Measurements from ENCODE around the gene FBXL13. TPM values are rescaled to one million over a fixed set of nuclear protein-coding genes. Genes with fewer than 3 reads are reported as not detected.

The FBXL13 gene
- total and polyA plus RNA-seq, 2 experiments from 2014 or later, result 1.2 to 2.5 TPM

DNA sequence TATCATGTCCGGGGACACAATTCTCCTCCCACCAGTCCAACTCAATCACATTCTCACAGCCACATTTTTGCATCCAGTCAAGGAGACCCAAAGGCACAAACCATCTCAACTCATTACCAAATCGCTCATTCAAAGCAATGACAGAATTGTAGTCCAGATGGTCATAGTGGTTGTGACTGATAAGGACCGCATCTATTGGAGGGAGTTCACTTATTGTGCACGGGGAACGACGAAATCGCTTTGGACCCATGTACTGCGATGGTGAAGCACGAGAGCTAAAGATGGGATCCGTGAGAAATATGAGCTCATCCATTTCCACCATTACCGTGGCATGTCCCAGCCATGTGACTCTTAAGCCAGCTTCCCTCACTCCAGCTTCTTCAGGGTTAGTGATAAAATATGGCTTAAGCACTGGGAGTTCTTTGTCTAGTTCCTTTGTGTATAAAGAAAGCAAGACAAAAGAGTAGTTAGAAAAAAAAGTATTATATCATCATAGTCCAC lies 45.2 kb upstream of the FBXL13 start:
- Histone ChIP-seq H3F3A (replicated peaks; ENCODE audit: low read depth) (no peaks in the 10 kb centered on the region), H3K36me3 (ENCODE audit: insufficient read depth) (no peaks in the 10 kb centered on the region), H3K27ac (ENCODE audit: low read depth) (no peak overlapping the region), H3K4me3 (no peak overlapping the region), H3K9me2 (ENCODE audit: insufficient read depth) (no peaks in the 10 kb centered on the region), H3K4me2 (no peak overlapping the region), H2AFZ (no peak overlapping the region), H3K27me3 (ENCODE audit: insufficient read depth) (no peaks in the 10 kb centered on the region), H3K79me2 (replicated peaks; ENCODE audit: insufficient read depth) (no peaks in the 10 kb centered on the region), H4K20me1 (replicated peaks; ENCODE audit: insufficient read depth) (peaks cover 8% of the 10 kb centered on the region; the same call in 1 of the 2 replicates), H3K4me1 (ENCODE audit: insufficient read depth) (no peaks in the 10 kb centered on the region)
- no peak for DNase-seq (ENCODE audit: low spot score)
- ATAC-seq, result no peak
- H3K36me3 Mint-ChIP-seq (ENCODE audit: low read depth), result peaks cover 6% of the 10 kb centered on the region; the same call in 1 of the 3 replicates
- H3K27me3 Mint-ChIP-seq (ENCODE audit: insufficient read depth, low read depth, poor library complexity), result no peaks in the 10 kb centered on the region
- H3K9me3 Mint-ChIP-seq, result no peaks in the 10 kb centered on the region
- H3K4me3 Mint-ChIP-seq, result no peak overlapping the region
- H3K4me1 Mint-ChIP-seq, result no peaks in the 10 kb centered on the region
- H3K27ac Mint-ChIP-seq, result no peak overlapping the region
- TF ChIP-seq EZH2phosphoT487 (IDR thresholded peaks at IDR 0.05; ENCODE audit: unreplicated experiment), result no peak

DNA sequence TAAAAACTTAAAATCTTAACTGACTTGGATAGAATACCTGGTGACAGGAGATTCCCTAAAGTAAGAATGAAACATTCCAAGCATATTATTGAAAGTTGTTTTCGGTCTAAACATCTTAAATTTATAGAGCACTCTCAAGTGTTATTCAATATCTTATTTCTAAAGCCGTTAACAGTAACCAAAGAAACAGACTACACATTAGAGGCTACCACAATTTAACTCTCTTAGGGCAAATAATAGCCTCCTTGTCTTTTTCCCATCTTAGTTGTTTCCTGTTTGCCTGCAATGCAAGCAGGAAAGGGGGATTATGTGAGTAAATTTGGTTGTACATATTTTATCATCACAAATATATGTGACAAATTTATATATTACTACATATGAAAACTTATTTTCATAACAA lies 42.9 kb upstream of the FBXL13 start:
- Mint-ChIP-seq H3K9me3 (no peaks in the 10 kb centered on the region), H3K27ac (no peak overlapping the region), H3K36me3 (ENCODE audit: low read depth) (peaks cover 18% of the 10 kb centered on the region), H3K4me3 (no peak overlapping the region), H3K4me1 (no peaks in the 10 kb centered on the region), H3K27me3 (ENCODE audit: insufficient read depth, low read depth, poor library complexity) (peaks cover 2% of the 10 kb centered on the region)
- Histone ChIP-seq H3K27me3 (ENCODE audit: insufficient read depth) (no peaks in the 10 kb centered on the region), H3K4me3 (no peak overlapping the region), H2AFZ (no peak overlapping the region), H3F3A (replicated peaks; ENCODE audit: low read depth) (no peaks in the 10 kb centered on the region), H3K79me2 (replicated peaks; ENCODE audit: insufficient read depth) (no peaks in the 10 kb centered on the region), H3K27ac (ENCODE audit: low read depth) (no peak overlapping the region), H3K4me2 (no peak overlapping the region), H3K4me1 (ENCODE audit: insufficient read depth) (no peaks in the 10 kb centered on the region), H3K9me2 (ENCODE audit: insufficient read depth) (no peaks in the 10 kb centered on the region), H3K36me3 (ENCODE audit: insufficient read depth) (no peaks in the 10 kb centered on the region), H4K20me1 (replicated peaks; ENCODE audit: insufficient read depth) (peaks cover 8% of the 10 kb centered on the region; the same call in 1 of the 2 replicates)
- DNase-seq (ENCODE audit: low spot score) (no peak), ATAC-seq (no peak)
- TF ChIP-seq EZH2phosphoT487 (IDR thresholded peaks at IDR 0.05; ENCODE audit: unreplicated experiment) (no peak), POLR2AphosphoS5 (IDR thresholded peaks at IDR 0.05; ENCODE audit: low read depth) (no peak), ZNF114 (CRISPR knock-in tag; IDR thresholded peaks at IDR 0.05) (no peak), ZNF331 (CRISPR knock-in tag; IDR thresholded peaks at IDR 0.05; ENCODE audit: low read depth) (no peak), NANOG (IDR thresholded peaks at IDR 0.05; ENCODE audit: borderline replicate concordance) (no peak), REST (IDR thresholded peaks at IDR 0.05; ENCODE audit: unreplicated experiment) (no peak), STAT1 (IDR thresholded peaks at IDR 0.05; ENCODE audit: unreplicated experiment) (no peak), CREB1 (CRISPR knock-in tag; IDR thresholded peaks at IDR 0.05; ENCODE audit: low read depth) (no peak), ZNF462 (CRISPR knock-in tag; IDR thresholded peaks at IDR 0.05) (no peak)
- TF ChIP-seq, protein P1, sequence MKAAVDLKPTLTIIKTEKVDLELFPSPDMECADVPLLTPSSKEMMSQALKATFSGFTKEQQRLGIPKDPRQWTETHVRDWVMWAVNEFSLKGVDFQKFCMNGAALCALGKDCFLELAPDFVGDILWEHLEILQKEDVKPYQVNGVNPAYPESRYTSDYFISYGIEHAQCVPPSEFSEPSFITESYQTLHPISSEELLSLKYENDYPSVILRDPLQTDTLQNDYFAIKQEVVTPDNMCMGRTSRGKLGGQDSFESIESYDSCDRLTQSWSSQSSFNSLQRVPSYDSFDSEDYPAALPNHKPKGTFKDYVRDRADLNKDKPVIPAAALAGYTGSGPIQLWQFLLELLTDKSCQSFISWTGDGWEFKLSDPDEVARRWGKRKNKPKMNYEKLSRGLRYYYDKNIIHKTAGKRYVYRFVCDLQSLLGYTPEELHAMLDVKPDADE (IDR thresholded peaks at IDR 0.05), result no peak

Measured in GM23338 (cell line).